Forelimb muscle (tissue), 1 donor: ENCODE data around the gene SIGMAR1. TPM values are rescaled to one million over a fixed set of nuclear protein-coding genes. Genes with fewer than 3 reads are reported as not detected.

Experiments used
- polyA plus RNA-seq: library from polyadenylated mRNA; unstranded; fragments of 120-200 nt; gene quantifications from one replicate; pipeline ENCODE4 v1.2.1, GENCODE V29; 2013; ENCODE audit not compliant: insufficient read length

Gene SIGMAR1
- polyA plus RNA-seq, 1 donor: 47.3 TPM

Other genes with a start within 250 kb of the SIGMAR1 start
- gene FAM219A, start 179.2 kb downstream of the SIGMAR1 start, polyA plus RNA-seq: 11.7 TPM
- gene DNAI1, start 179.0 kb downstream of the SIGMAR1 start, polyA plus RNA-seq: 0.24 TPM
- gene ENHO, start 114.8 kb downstream of the SIGMAR1 start, polyA plus RNA-seq: 3.4 TPM
- 44.9 TPM for gene CNTFR, start 48.1 kb downstream of the SIGMAR1 start, polyA plus RNA-seq
- 20.3 TPM for gene RPP25L, start 25.7 kb downstream of the SIGMAR1 start, polyA plus RNA-seq
- gene DCTN3, start 17.3 kb downstream of the SIGMAR1 start, polyA plus RNA-seq: 62.5 TPM
- not detected for gene ARID3C, start 8.7 kb downstream of the SIGMAR1 start, polyA plus RNA-seq
- 38.4 TPM for gene GALT, start 8.9 kb upstream of the SIGMAR1 start, polyA plus RNA-seq
- gene IL11RA, start 14.4 kb upstream of the SIGMAR1 start, polyA plus RNA-seq: 105 TPM
- 0.51 TPM for gene CCL27, start 24.9 kb upstream of the SIGMAR1 start, polyA plus RNA-seq
- gene CCL19, start 53.5 kb upstream of the SIGMAR1 start, polyA plus RNA-seq: not detected
- gene CCL21, start 72.3 kb upstream of the SIGMAR1 start, polyA plus RNA-seq: 9.2 TPM